ENCODE results near the gene LNPK. TPM values are rescaled to one million over a fixed set of nuclear protein-coding genes. Genes with fewer than 3 reads are reported as not detected.
"Not testable (repeated sequence)": the region's sequence is repeated elsewhere in the genome, so short reads cannot be mapped to it uniquely, and the experiment has no call there.

The LNPK gene
- 37.6 and 58.7 TPM in 2 replicates for total RNA-seq (2014; rRNA removed; shearing (Covaris generic))

GRCh38 chr2:176001916-176002687 is at the start of gene LNPK:
Gene LNPK, minus strand, starts transcription at chr2:176002267. Its CDS starts 6,683 bp downstream, at chr2:175995584.
- DNase-seq (ENCODE audit: low spot score) = peak; percentile 84

- DNase-seq (ENCODE audit: low spot score) = no peak
These were observed 37.3 kb upstream of the LNPK start for GRCh38 chr2:176039375-176039774.

DNA sequence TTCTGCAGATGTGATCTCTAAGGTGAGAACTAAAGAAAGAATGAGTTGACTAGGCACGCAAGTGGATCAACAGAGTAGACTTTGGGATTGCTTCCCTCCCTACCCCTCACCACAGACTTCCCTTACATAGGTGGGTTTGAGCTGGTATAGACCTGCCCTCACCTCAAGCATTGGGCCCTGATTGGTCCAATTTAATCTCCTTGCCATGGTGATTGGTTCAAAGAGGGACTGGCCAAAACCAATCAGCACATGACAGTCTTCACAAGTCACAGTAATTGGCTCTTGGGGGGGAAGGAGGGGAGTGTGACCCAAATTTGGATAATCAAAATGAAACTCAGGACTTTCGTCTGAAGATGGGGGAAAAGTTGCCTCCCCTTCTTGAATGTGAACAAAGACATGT is 36.6 kb upstream of the LNPK start:
- no peak for DNase-seq (ENCODE audit: low spot score)

DNA sequence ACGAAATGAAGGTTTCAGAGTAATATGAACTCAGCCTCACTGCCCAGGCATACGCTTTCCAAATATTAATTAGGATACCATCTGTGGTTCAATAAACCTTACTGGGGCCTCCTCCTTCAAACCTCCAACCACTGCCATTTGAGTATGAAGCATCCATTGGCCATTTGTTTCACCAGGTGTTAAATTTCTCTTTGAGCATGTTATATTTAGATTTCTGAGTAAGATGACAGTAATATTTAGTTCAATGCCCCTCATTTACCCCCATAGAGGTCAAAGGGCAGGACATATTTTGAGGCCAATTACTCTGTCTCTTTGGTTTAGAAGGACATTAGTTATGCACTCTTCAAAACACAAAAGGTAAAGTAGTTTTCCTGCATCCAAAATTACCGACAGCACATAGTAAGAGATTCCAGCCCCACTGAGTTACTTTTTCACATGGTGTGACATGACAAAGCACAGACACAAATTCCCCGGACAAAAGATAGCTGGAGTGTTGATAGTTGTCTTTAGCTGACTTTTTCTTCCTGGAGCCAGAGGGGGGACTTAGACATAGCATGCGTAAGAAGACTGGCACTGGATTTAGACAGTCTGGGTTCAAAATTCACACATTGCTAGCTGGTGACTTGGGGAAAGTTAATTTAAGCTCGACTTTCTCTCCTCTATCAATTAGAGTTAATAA is 33.1 kb upstream of the LNPK start:
- no peak for DNase-seq (ENCODE audit: low spot score)

- DNase-seq (ENCODE audit: low spot score) = no peak
These were observed 25.7 kb upstream of the LNPK start for GRCh38 chr2:176027806-176028205.

- DNase-seq (ENCODE audit: low spot score) = no peak
These were observed 23.9 kb upstream of the LNPK start for GRCh38 chr2:176025932-176026331.

DNA sequence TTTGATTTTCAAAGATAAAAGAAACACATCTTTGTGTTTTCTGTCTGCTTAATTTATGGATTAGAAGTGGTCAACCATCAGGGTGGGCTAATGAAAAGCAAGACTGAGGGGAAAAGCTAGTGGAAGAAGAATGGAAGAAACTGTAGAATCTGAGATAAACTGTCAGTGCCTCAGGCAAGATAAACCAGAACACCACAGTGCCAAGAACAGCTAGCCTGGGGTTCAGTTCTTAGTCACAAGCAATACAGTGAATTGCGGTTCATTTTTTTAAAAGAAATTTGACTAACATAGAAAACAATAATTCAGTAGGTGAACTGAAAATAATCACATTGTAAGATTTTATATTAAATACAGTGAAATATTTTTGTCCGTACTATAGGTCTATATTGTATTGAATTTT is 22.0 kb upstream of the LNPK start:
- no peak for DNase-seq (ENCODE audit: low spot score)

DNA sequence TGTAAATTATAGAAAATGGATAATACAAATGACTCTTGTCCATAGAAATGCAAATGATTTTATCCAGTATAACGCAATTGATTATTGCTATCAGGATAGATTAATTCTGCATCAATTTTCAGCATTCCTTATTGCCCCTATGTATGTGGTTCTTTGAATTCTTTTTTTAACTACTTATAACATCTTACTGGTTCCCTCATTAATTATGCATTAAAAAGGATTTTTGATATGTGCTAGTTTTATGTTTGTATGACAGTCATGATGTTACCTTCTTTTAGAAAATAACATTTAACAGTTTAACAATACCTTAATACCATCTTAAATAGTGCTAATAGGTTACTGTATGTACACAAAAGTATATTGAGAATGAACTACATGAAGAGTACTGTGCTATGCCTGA is 20.0 kb upstream of the LNPK start:
- no peak for DNase-seq (ENCODE audit: low spot score)

DNA sequence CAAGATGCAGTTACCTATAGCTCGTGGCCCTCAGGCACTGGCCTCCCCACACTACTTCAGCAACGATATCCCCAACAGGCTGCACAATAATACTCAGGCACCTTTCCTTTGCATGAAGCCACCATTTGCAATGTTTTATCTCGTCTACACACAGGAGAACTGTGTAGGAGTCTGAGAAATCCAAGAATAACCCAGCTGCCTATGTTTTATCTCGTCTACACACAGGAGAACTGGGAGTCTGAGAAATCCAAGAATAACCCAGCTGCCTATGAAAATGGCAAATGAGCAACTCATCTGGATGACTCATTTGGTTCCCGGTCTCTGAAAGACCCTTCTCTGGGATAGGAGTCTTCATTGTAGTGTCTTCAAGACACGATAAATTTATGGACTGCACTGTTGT is 18.3 kb upstream of the LNPK start:
- no peak for DNase-seq (ENCODE audit: low spot score)

DNA sequence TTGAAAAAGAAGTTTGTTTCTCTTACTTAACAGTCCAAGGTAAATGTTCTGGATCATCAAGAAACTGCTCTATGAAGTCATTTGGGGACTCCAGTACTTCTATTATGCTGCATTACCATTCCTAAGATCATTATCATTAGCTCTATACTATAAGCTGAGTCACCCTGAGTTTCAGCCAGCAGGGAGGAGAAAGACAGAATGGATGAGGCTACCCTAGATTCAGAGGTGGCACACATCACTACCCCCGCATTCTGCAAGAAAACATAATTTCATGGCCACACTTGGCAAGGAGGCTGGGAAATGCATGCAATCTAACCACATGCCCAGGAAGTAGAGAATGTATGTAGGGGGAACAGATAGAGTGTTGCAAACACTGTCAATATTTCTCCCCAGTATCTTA is 16.6 kb upstream of the LNPK start:
- no peak for DNase-seq (ENCODE audit: low spot score)

DNA sequence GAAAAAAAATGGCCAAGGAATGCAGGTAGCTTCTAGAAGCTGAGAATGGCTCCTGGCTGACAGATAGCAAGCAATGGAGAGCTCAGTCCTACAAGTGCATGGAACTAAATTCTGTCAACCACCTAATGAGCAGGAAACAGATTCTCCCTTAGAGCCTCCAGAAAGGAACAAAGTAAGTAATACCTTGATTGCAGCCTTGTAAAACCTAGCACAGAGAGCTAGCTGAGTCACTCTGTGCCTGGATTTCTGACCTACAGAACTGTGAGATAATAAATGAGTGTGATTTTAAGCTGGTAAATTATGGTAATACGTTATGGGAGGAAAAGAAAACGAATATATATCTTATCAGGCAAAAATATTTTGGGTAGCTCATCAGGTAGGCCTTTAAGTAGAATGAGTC is 7.4 kb upstream of the LNPK start:
- DNase-seq (ENCODE audit: low spot score) = no peak

DNA sequence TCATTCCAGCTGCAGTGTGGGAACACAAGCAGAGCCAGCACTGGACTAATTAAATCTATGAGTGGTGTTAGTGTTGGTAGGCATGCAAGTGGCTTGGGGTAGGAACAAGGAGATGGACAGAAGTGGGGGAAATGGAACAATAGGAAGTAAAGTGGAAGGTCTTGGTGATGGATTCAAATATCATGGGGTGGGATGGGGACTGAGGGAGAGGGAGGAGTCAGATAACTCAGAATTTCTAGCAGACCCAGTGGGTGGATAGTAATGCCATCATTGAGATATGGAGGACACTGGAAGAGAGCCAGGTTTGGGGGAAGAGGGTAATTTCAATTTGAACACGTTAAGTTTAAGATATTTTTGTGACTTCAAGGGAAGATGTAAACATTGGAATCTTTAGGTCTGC is 2.9 kb upstream of the LNPK start:
- DNase-seq (ENCODE audit: low spot score) = no peak

GRCh38 chr2:176003958-176004357 is 1.9 kb upstream of the LNPK start:
- no peak for DNase-seq (ENCODE audit: low spot score)

DNA sequence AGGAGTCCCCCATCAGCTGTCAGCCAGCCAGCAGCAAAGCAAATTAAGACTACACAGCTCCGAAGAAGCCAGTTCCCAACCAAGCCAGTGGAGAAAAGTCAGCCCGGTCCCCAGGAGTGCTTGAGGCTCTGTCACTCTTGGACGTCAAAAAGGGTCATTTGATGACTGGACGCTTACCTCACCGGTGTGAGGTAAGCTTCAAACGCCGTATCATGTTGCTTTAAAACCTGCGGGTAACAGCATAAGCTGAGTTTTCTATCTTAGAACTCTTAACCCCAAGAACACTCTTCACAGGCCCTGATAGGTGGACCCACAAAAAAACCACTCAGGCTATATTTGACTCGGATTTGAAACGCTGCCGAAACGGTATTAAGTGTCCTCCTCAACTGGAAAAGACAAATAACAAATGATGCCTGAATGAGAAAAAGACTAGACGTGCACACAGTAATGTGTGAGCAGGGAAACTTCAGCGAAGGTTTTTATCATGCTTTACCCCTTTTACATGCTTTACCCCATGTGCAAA is 682 bp upstream of the LNPK start:
- DNase-seq (ENCODE audit: low spot score) = peak; percentile 29

DNA sequence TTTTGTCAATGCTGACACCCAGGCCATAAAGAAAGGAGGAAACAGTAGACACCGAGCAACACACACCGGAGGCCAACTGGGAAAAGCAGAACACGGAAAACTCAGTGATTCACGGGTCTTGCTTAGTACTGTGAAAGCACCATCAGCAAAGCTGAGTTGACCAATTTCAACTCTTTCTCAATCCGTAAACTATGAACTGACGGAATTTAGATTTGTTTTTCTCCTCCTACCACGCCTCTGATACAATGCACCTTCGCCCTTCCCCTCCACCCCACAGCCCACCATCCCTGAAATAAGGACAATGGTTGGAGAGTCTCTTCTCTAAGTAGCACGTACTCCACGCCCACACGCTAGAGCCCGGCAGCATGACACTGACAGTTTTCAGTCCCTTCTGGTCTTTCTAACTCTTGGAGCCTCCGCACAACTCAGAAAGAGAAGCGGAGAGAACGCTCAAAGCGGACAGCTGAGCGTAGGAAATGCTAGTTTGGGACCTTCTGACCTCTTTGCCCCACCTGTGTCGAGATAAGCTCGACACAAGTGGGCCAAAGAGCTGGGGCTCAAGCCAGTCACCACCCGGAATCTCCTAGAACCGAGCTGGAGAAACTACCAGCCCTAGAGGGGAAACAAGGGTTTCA is 669 bp downstream of the LNPK start:
- DNase-seq (ENCODE audit: low spot score) = peak; percentile 27

DNA sequence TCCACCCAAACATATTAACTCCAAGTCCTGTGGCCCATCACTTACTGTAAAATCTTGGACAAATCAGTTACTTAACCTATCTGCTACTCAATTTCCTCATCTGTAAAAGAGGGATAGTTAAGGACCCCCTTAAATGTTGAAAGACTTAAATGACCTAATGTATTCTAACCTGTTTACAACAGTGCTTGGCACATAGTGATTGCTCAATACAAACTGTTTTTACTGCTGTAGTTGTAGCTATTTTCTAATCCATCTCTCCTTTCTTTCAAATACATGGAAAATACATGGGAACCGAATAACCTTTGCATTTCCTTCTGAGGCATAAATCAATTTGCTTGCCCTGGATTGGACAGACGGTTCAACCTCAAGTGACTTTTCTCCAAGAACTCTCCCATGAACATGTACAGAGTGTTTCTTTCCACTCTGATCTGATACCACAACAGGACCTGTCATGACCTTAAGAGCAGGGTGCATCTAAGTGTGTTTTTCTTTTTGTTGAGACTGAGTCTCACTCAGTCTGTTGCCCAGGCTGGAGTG is 2.7 kb downstream of the LNPK start:
- no peak for DNase-seq (ENCODE audit: low spot score)

GRCh38 chr2:175990099-175990498 is 12.0 kb downstream of the LNPK start:
- no peak for DNase-seq (ENCODE audit: low spot score)

GRCh38 chr2:175987126-175987525 is 14.9 kb downstream of the LNPK start:
- DNase-seq (ENCODE audit: low spot score) = not testable (repeated sequence)

DNA sequence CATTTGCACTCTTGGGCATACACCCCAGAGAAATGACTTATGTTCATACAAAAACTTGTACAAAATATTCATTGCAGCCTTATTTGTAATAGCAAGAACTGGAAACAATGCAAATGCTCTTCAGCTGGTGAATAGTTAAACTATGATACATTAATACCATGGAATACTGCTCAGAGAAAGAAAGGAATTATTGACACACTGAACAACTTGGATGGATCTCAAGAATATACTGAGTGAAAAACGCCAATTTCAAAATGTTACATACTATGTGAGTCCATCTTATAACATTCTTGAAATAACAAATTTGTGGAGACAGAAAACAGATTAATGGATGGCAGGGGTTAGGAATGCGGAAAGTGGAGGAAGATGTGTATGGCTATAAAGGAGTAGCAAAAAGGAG is 17.2 kb downstream of the LNPK start:
- no peak for DNase-seq (ENCODE audit: low spot score)

- no peak for DNase-seq (ENCODE audit: low spot score)
These were observed 20.5 kb downstream of the LNPK start for GRCh38 chr2:175981551-175981950.

DNA sequence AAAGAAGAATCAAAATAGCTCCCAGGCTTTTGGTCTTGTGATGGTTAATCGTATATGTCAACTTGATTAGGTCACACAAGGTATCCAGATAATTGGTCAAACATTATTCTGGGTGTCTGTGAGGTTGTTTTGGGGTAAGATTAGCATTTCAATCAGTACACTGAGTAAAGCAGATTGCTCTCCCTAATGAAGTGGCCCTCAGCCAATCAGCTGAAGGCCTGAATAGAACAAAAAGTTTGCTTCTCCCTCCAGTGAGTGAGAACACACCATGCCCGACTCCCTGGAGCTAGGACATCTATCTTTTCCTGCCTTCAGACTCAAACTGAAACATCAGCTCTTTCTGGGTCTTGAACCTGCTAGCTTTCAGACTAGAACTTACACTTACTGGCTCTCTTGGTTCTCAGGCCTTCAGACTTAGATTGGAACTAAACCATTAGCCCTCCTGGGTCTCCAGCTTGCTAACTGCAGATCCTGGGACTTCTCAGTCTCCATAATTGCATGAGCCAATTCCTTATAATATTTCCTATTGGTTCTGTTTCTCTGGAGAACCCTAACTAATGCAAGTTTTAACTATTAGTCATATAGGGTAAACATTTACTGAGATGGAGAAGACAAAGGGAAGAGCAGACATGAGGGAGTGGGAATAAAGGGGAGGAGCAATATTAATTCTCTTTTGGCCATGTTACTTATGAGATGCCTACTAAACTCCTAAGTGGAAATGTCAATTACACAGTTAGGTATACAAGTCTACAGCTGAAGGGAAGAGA is 25.5 kb downstream of the LNPK start:
- DNase-seq (ENCODE audit: low spot score) = no peak

DNA sequence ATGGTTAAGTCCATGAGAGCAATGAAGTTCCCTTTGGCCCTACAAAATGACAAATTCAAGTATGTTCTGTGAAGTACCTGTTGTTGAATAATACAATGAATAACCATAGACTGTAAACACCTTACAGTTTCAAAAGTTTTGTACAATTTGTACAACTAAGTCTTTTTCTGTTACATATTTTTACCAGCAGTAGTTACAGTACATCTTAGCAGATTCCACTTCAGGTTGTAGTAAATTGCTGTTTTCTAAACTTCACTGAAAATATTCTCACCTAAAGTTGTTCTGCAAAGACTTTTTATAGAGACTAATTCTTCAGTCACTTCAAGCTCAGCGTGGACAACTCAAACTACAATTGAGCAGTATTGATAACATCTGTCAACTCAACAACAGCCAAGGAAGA is 28.7 kb downstream of the LNPK start:
- no peak for DNase-seq (ENCODE audit: low spot score)
